ENCODE results near the gene SLC24A1. TPM values are rescaled to one million over a fixed set of nuclear protein-coding genes. Genes with fewer than 3 reads are reported as not detected.
A peak's percentile ranks its signal among the peaks of the same experiment; 100 is the strongest.

Gene SLC24A1
- total and polyA plus RNA-seq, 2 of the 4 experiments (the other 2 are of a cell fraction): 3.6 to 4.9 TPM

DNA sequence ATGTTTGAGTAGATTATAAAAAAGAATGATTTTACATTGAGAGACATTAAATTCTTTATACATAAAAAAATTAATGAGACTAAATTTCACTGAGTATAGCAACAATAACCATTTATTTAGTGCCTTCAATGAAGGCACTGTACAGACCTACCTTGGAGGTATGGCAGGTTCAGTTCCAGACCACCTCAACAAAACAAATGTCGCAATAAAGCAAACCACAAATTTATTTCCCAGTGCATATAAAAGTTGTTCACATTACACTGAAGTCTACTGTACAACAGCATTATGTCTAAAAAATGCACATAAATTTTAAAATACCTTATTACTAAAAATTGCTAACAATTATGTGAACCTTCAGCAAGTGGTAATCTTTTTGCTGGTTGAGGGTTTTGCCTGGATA, 58.8 kb downstream of the SLC24A1 start:
- H2AK9ac ChIP-seq (replicated peaks; ENCODE audit: low read depth, low read length, poor library complexity): no peak overlapping the region
- no peak overlapping the region for H2BK120ac ChIP-seq (ENCODE audit: low read depth, low read length)
- H3K4me1 ChIP-seq (ENCODE audit: control insufficient read depth, insufficient read depth, low read length): no peaks in the 10 kb centered on the region
- no peak overlapping the region for H3K4ac ChIP-seq (ENCODE audit: low read depth, low read length)
- POLR2A ChIA-PET (ENCODE audit: unreplicated experiment): no interaction called here
- H3K4me2 ChIP-seq (ENCODE audit: low read depth, low read length): no peak overlapping the region
- BruUV-seq (replicated peaks): no TSS peak
- H2BK15ac ChIP-seq (ENCODE audit: low read depth, low read length): no peak overlapping the region
- no peak overlapping the region for H2BK20ac ChIP-seq (ENCODE audit: low read depth, low read length)
- CTCF ChIA-PET: no interaction called here
- H2BK5ac ChIP-seq (ENCODE audit: low read depth, low read length, poor library complexity, severe bottlenecking): no peak overlapping the region
- no peak overlapping the region for H4K5ac ChIP-seq (ENCODE audit: low read depth, low read length)
- ATAC-seq (ENCODE audit: low read depth) (no peak), DNase-seq (no peak)
- H3K36me3 ChIP-seq (ENCODE audit: control insufficient read depth, insufficient read depth, low read length): no peaks in the 10 kb centered on the region
- WGBS, 2 experiments (ENCODE audit: extremely low coverage in 2 of 2, insufficient read length in 1 of 2): no CpG with 5 or more reads among the region's 1 CpG
- no peak overlapping the region for H2AFZ ChIP-seq (replicated peaks; ENCODE audit: low read length, poor library complexity)
- no peaks in the 10 kb centered on the region for H3K79me1 ChIP-seq (ENCODE audit: low read depth in 1 of 2, low read length in 2 of 2)
- H3K23ac ChIP-seq (ENCODE audit: low read depth, low read length): no peak overlapping the region
- intact Hi-C loops (cut with micrococcal nuclease): no loop called here
- no peak overlapping the region for H4K91ac ChIP-seq (ENCODE audit: insufficient read depth, low read depth, low read length)
- H4K8ac ChIP-seq (ENCODE audit: low read depth in 2 of 2, low read length in 2 of 2): no peak overlapping the region
- no peak overlapping the region for H3K56ac ChIP-seq (ENCODE audit: extremely low read depth, insufficient read depth, low read length)
- no peak overlapping the region for H3K9ac ChIP-seq (ENCODE audit: low read depth, low read length)
- TF ChIP-seq CEBPB (IDR thresholded peaks at IDR 0.05; ENCODE audit: low read depth, low read length) (peak; percentile 72), POLR2A (IDR thresholded peaks at IDR 0.05; ENCODE audit: low read depth, low read length) (no peak)
- H4K20me1 ChIP-seq (ENCODE audit: insufficient read depth, low read length): no peaks in the 10 kb centered on the region
- no peak overlapping the region for H3K18ac ChIP-seq (ENCODE audit: low read depth, low read length)
- H3K9me1 ChIP-seq (ENCODE audit: insufficient read depth, low read length): no peaks in the 10 kb centered on the region
- H3K14ac ChIP-seq (replicated peaks; ENCODE audit: low read depth, low read length): no peak overlapping the region
- H3K27me3 ChIP-seq (ENCODE audit: control insufficient read depth, insufficient read depth, low read length): no peaks in the 10 kb centered on the region
- no peak overlapping the region for H3K4me3 ChIP-seq (ENCODE audit: insufficient read depth, low read depth, low read length)
- no peak overlapping the region for H3K27ac ChIP-seq (ENCODE audit: insufficient read depth, low read length)
- in situ Hi-C loops (cut with MboI; ENCODE audit: low sequenced_read_pairs): no loop called here
- H3K9me3 ChIP-seq (ENCODE audit: control insufficient read depth, insufficient read depth, low read length): no peaks in the 10 kb centered on the region
- dilution Hi-C loops (cut with HindIII; ENCODE audit: low sequenced_read_pairs, unreplicated experiment): no loop called here
- H2AK5ac ChIP-seq (ENCODE audit: low read depth, low read length): no peak overlapping the region
